ENCODE results near the gene DDRGK1.

Gene DDRGK1

DNA sequence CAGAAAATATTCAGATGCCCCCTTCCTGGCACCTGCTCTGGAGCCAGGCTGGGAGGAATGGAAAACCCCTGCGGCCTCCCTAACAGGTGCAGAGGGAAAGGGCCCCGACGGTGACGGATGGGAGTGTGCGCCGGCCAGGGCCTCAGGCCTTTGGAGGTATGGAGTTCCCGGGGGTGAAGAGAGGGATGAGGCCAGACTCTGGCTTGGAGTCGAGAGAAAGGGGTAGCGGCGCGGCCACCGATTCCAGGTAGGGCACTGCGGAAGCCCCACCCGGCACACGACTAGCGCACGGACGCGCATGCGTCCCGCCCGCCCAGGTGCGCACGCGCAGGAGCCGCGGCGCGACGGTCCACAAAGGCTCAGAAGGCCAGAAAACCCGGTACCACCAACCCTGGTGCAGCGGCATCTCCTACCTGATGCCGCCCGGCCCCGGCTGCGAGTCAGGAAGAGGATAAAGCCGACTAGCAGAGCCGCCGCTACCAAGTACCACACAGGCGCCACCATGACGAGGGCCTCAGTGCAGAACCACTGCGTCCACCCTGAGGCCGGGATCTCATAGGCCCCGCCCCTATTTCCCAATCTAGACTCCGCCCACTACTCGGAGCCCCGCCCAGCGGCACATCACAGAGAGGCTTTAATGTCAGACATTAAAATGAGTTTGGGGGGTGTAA lies at the start of gene DDRGK1:
Gene DDRGK1, minus strand, starts transcription at position 559 of the 671 bp plus-strand sequence. Its CDS starts 55 bp downstream, at position 504.
- DNase-seq (ENCODE audit: low read depth in 2 of 2): peak; percentile 81 to 93

DNA sequence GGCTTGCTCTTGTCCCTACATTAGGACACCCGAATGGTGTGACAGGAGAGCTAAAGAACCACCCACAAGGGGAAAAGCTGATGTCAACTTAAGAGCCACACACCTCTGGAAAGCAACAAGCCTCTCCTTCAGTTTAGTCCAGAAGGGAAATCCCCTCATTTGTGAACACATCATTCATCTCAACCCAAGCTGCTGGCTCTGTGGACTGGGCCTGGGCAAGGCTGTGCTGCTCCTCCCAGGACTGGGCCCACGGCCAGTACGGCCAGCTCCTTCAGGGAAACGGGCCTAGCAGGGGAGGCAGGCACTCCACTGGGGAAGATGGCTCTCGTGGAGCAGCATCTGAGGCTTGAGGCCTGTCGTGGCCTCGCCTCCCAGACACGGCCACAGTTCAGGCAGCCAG lies 47.3 kb upstream of the DDRGK1 start:
- no peak for DNase-seq (ENCODE audit: low read depth in 2 of 2)

DNA sequence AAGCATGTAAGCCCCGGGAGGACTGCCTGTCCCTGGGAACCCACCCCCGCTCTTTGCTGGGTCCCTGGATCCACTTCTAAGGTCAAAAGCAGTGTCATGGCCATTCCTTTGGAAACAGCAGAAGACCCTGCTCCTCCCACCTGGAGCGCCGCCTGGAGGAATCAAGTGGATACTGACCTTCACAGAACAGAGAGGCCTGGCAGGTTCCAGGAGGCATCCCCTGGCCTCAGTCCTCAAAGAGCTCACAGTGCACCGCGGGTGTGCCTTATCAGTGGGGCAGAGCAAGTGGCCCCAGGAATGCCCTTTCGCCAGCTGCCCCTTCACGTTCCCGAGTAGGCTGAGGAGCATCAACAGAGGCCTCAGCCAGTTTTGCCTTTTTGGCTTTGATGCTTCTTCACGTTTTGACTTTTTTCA lies 45.6 kb upstream of the DDRGK1 start:
- no peak for DNase-seq (ENCODE audit: low read depth in 2 of 2)

DNA sequence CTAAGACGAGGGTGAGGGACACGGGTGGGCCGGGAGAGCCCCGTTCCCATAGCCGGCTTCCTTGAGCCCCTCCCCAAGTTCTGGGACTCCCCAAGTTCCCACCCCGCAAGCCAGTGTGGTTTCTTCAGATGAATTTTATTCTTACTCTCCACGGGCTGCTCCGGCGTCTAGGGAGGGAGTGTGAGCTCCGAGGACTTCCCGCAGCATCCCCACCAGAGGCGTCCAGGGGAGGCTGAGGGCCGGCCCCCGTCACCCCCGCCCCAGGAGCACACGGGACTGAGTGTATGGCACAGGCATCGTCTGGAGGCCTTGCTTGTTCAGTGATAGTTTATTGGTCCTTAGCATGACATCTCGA lies 44.5 kb upstream of the DDRGK1 start:
- no peak for DNase-seq (ENCODE audit: low read depth in 2 of 2)

DNA sequence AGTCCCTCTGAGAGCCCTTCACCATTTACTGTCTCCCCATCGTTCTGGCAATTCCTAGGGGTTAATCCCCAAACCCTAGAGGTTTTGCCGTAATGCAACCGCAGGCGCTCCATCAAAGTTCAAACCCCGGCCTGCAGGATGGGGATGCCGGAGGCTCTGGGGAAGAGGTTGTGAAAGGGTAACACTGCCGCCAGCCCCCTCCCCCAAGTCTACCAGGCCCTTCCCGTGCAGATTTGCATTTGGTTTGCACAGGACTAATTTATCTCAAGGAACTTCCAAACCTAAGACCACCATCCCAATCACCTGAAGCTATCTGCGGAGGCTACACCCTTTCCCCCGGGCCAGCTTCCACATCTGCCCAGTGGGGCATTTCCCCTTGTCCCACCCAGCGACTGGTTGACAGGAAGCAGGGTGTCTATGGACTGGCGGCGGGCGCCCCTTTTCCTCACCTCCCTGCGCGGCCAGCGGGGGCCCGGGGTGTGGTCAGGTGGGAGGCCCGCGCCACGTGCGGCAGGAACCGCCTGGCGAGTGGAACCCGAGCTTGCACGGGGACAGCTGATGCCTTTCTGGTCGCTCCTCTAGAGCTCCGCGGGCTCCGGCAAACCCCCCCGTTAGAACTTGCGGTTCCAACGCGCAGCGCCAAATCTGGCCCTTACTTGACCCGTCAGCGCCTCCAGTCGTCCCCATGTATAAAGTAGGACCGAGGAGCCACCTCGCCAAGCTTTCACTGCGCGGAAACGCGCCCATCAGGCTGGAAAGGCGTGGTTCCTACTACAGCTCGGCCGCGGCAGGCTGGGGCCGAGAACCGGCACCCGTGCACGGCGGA lies 43.9 kb upstream of the DDRGK1 start:
- DNase-seq (ENCODE audit: low read depth in 2 of 2): no peak

DNA sequence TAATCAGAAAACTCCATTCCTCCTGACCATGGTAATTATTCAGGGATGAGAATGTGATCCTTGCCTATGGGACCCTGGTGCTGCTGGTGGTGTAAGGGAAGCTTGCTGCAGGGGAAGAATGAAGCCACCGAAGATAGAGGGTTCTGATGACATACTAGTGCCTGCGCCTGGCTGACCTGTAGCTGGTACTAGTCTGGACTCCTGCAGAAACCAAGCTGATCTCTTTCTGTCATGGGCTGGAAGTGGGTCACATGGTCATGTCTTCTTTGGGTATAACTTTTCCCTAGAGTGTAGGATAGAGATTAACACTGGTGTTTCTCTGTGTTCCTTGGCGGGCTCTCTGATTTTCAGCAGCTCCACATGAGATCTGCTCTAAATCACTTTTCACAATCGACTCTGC lies 43.2 kb upstream of the DDRGK1 start:
- no peak for DNase-seq (ENCODE audit: low read depth in 2 of 2)

DNA sequence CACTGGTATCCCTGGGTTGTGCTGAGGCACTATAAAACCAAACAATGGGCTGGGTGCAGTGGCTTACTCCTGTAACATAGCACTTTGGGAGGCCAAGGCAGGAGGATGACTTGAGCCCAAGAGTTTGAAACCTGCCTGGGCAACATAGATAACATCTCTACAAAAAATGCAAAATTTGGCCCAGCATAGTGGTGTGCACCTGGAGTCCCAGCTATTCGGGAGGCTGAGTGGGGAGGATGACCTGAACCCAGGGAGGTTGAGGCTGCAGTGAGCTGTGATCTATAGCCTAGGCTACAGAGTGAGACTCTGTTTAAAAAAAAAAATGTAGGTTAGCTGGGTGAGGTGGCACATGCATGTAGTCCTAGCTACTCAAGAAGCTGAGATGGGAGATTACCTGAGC lies 42.2 kb upstream of the DDRGK1 start:
- no peak for DNase-seq (ENCODE audit: low read depth in 2 of 2)

DNA sequence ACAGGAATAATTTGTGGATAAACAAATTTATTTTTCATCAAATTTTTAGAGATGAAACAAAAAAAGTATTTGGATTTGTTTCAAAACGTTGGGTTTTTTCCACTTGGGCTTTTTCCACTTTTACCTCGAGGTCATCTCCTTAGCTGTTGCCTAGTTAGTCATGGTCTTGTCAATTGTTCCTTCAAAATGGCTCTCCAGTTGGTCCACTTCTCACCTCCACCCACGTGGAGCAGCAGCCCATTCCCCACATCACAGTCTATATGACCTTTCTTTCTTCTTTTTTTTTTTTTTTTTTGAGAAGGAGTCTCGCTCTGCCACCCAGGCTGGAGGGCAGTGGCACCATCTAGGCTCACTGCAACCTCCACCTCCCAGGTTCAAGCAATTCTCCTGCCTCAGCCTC lies 41.2 kb upstream of the DDRGK1 start:
- no peak for DNase-seq (ENCODE audit: low read depth in 2 of 2)

DNA sequence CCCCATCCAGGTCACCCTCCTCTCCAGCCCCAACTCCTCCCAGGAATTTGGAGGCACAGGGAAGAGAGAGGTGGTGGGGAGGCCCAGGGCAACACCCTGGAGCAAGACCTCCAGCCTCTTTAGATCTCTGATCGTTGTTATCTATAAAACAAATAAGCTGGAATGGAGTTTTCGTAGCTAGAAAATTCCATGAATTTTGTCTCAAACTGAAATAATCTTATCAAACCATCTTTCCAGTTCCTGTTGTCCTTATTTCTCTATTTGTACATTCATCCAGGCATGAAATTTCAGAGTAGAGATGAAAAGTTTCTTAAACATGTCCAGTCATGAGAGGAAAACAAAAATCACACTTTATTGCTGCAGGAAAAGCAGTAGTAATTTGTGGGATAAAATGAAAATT lies 40.7 kb upstream of the DDRGK1 start:
- no peak for DNase-seq (ENCODE audit: low read depth in 2 of 2)

DNA sequence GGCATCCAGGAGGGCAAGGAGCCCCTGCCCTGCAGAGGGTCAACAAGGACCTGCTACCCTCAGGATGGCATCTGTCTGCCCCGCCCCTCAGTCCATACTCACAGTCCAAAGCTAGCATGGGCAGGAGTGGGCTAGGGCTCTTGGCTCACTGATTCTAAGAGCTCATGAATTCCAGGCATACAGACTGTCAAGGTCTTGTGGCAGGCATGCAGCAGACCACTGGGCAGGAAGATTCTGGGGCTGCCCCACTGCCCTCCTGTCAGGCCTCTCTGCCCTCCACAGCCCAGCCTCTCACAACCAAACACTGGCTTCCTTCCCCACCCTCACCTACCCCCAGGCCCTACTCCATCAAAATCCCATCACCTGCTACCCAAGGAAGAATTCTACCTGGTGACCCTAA lies 40.1 kb upstream of the DDRGK1 start:
- no peak for DNase-seq (ENCODE audit: low read depth in 2 of 2)

DNA sequence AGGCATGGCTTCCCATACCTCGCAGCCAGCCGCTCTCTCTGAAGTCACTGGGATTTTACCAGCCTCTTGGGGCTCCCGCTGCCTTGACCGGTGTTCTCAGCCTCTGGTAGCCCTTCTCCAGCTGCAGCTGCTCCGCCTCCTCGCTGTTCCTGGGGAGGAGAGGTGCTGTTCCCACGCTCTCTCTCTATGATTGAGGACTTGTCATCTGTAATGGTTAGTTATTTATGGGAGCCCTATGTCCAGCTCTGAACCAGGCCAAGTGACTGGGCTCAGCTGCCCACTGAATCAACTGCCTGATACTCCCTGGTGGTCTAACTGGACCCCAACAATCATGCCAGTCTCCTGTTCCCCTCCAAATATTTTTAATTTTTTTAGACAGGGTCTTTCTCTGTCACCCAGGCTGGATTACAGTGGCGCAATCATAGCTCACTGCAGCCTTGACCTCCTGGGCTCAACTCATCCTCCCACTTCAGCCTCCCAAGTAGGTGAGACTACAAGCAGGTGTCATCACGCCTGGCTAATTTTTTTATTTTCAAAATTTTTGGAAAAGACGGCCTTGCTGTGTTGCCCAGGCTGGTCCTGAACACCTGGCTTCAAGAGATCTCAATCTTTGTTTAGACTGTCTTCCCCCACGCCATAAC lies 39.4 kb upstream of the DDRGK1 start:
- no peak for DNase-seq (ENCODE audit: low read depth in 2 of 2)

DNA sequence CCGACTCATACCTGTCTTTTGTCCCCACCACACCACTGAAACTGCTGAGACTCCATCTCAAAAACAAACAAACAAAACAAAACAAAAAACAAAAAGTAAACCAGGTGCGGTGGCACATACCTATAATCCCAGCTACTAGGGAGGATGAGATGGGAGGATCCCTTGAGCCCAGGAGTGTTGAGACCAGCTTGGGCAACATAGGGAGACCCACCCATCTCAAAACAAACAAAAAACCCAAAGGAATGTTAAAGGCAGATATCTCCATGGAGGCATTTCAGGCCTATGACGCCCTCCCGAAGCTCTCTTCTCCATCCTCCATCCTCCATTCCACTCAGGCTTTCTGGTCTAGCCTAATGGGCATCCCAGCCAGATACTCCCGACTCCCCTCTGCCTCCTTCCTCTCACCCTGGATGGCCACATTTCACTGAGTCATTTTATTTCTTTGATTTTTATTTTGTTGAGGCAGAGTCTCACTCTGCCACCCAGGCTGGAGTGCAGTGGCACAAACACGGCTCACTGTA lies 37.8 kb upstream of the DDRGK1 start:
- no peak for DNase-seq (ENCODE audit: low read depth in 2 of 2)

DNA sequence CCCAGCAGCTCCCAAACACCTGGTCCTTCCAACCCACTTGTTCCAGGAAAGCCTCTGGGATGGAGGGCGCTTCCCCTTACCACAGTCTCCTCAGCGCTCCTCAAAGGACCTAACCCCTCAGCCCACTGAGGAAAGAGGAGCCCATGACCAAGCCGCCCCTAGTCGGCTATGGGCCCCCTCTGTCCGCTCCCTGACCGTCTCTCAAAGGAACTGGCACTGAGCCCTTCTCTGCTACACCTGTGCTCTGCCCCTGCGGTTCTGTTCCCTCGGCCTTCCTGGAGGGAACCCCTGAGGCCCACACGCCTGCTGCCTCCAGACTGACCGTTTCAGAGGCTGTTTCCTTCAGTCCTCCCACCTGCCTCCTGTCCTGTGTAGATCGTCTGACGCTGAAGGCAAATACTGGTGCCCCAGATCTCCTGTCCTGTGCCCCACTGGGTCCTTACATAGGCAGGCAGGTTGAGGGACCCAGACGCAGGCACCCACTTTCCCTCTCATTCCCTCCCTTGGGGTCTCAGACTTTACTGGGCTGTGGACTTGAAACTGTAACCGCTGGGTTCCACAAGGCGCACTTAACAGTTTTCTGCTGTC lies 36.4 kb upstream of the DDRGK1 start:
- no peak for DNase-seq (ENCODE audit: low read depth in 2 of 2)

DNA sequence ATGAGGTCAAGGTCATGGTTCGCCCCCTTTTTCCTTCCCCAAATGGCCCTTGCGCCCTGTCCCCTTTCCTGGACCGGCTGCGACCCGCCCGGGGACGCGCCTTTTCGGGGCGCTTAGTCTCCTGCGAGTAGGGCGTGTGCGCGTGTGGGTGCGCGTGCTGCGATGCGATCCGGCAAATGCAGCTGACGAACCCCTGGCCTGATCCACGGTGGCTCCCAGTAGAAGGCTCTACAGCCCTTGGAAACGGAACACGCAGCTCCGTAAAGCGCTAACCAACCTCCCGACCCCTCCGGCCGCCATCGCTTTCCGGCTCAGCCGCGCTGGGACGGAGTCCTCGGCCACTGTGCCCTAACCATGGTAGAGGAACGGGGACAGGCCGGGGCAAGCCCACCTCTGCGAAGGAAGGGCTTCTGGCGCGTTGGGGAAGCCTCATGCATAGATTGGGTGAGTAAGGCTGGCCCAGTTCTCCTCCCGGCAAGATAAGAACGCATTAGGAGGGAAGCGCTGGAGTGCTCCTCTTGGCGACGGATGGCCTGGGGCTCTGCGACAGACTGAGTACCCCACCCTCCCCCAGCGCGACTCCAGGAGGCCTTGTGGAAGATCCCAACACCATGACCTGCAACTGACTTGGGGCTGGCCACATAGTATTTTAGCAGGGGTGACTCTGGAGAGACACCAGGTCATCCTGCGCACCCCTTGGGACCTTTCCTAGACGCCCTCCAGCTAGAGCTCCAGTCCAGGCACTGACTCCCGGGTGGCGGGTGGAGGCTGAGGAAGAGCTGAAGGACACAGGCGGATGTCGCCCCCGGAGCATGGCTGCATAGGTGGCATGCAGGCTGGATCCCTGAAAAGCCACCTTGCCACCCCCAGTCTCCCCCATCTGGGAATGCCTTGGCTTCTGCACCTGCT lies 35.6 kb upstream of the DDRGK1 start:
- DNase-seq (ENCODE audit: low read depth in 2 of 2): no peak

DNA sequence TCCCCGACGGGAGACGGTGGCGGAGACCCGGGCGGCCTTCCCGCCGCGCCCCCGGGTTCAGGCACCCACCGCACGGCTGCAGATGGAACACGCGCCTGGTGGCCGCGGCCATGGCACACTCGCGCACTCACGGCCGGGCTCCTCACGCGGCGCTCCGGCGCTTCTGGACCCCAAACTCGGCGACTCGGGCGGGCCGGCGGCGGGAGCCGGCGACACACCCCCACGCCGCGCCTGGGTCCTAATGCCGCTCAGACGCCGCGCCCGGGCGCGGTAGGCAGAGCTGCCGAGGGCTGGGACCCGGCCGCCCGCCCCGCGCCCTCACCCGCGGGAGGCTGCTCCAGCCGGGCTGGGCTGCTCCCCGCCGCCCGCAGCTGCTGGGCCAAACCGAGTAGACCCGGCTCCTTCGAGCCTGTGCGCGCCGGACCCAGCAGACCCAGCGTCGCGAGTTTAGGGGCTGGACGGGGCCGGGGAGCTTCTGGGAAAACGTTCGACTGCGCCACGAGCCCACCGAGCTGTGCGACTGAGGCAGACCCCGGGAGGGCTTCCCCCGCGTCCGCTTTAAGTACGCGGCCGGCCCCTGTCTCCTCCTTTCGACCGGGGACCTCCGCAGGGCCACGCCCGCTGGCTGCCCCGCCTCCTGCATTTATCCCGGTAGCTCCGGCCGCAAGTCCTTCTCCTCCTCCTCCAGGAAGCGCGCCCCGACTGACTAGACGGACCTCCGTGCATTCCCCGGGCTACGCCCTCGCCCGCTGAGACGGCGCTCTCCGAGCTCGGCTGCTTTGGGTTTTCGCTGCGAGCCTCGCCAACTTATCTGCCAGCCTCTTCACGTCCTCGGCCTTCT lies 34.8 kb upstream of the DDRGK1 start, which contains the start of gene SLC4A11:
Gene SLC4A11, minus strand, starts transcription at position 165 of the 841 bp plus-strand sequence. Its CDS starts 53 bp downstream, at position 112.
- DNase-seq (ENCODE audit: low read depth in 2 of 2): peak in 1 of 2 donors; percentile 20

DNA sequence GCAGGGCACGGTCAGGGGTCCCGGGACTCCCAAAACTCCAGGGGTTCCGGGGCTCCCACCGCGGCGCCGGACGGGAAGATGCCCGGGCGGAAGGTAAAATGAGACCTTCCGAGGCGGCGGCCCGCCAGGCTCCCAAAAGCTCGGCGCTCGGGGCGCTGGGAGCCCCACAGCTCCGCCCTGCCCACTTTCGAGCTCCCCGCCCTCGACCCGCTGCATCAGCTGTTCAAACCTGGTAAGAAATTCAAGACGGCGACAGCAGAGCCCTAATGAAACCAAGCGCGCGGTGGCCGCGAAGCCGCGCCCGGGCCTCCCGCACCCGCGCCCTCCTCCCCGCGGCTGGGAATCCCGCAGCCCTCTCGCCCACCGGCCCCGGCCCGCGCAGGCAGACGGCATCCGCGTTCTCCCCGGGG lies 34.1 kb upstream of the DDRGK1 start:
- DNase-seq (ENCODE audit: low read depth in 2 of 2): peak; percentile 38 to 40

DNA sequence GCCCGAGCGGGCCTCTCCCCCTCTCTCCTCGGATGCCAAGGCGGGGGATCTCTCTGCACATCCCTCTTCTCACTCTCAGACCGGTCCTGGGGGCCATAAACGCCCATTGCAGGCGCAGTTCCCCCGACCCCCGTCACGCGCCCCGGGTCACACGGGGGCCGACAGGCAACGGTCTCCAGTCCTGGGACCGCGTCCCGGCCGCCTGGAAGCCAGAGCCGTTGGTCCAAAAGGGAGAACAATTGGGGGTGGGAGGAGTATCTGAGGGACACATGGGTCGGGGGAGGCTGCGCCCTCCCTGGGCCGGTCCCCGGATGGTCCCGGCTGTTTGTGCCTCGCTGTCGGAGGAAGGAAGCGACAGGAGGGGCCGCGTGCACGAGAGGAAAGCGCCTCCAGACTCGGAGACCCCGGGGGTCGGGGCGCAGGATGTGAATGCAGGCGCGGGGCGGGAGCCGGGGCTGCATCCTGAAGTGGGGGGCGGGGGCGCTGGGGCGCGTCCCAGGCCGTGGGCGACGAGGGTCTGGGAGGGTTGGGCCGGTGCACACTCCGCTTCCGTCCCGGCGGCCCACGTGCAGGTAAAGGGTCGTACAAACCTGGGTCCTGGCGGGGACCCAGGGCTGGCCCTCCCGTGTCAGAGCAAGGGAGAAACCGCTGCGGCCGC lies 33.6 kb upstream of the DDRGK1 start:
- DNase-seq (ENCODE audit: low read depth in 2 of 2): no peak

DNA sequence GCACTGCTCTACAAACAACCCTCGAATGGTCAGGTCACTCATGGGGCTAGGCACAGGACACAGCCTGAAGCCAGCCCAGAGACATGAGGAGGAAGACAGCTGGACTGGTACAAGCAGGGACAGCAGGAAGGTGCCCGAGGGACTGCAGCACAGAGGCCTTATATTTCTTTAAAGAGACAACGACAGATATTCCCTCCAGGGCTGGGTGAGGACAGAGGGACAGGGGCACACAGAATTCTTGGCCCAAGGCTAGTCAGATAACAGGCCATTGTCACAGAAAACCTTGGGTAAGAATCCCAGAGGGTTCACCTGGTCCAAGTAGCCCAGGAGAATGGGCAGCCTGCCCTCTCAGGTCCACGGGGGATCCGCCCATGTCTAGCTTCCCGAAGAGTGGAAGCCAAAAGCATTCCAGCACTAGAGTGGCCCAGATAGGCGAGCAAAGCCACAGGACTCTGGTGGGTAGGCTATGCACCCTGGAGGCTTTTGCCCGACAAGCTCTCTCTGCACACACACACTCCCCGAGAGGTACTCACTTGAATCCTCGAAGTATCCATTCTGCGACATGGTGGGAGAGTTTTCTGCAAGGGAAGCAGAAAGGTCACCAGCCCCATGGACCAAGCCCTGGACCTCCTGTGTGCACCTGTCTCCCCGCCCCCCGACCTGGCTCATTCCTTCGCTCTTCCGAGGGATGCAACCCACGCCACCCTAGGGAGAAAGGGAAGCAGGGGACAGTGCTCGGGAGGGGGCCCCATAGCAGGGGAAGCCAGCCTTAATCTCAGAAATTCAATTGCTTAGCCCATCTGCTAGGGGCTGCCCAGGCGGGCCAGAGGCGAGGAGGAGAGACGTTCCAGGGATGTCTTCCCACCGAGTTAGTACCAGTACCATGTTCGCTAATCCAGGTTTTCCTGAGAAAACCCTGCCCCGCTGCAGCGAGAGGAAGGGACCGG lies 32.8 kb upstream of the DDRGK1 start:
- DNase-seq (ENCODE audit: low read depth in 2 of 2): no peak

Data from stimulated activated CD4-positive, alpha-beta T cell treated with anti-CD3 and anti-CD28 coated beads, Interleukin-4, amount 100 ng/mL, for 48 hours (primary cell).